Right forelimb (tissue), 1 donor: ENCODE data around the gene ILF3.
"Not testable (repeated sequence)": the region's sequence is repeated elsewhere in the genome, so short reads cannot be mapped to it uniquely, and the experiment has no call there.

ENCODE experiments used
- DNase-seq: peaks from one replicate; pipeline ENCODE4 v3.0.0-alpha.2; 2018

The ILF3 gene

GRCh38 chr19:10643172-10643967 lies 10.8 kb upstream of the ILF3 start:
- peak; percentile 68 for DNase-seq

- peak; percentile 87 for DNase-seq
Measured at GRCh38 chr19:10643968-10644259, 10.2 kb upstream of the ILF3 start.

- DNase-seq: peak; percentile 93
Measured at GRCh38 chr19:10644260-10645007, 9.7 kb upstream of the ILF3 start.

GRCh38 chr19:10646456-10647159 lies 7.5 kb upstream of the ILF3 start:
- no peak for DNase-seq

GRCh38 chr19:10648360-10648759 lies 5.8 kb upstream of the ILF3 start:
- no peak for DNase-seq

GRCh38 chr19:10651851-10652250 lies 2.3 kb upstream of the ILF3 start:
- DNase-seq: no peak

GRCh38 chr19:10653482-10653731 lies 739 bp upstream of the ILF3 start:
- no peak for DNase-seq

GRCh38 chr19:10654610-10655456 lies 687 bp downstream of the ILF3 start:
- no peak for DNase-seq

GRCh38 chr19:10655457-10656312 lies 1.5 kb downstream of the ILF3 start:
- no peak for DNase-seq

GRCh38 chr19:10660346-10660745 lies 6.2 kb downstream of the ILF3 start:
- DNase-seq: no peak

GRCh38 chr19:10661946-10662345 lies 7.8 kb downstream of the ILF3 start:
- DNase-seq: no peak

- DNase-seq: no peak
Measured at GRCh38 chr19:10662384-10663251, 8.5 kb downstream of the ILF3 start.

GRCh38 chr19:10663252-10663563 lies 9.1 kb downstream of the ILF3 start:
- DNase-seq: not testable (repeated sequence)

- no peak for DNase-seq
Measured at GRCh38 chr19:10667867-10668266, 13.7 kb downstream of the ILF3 start.

GRCh38 chr19:10669246-10669645 lies 15.1 kb downstream of the ILF3 start:
- no peak for DNase-seq

- no peak for DNase-seq
Measured at GRCh38 chr19:10670182-10670581, 16.0 kb downstream of the ILF3 start.

- no peak for DNase-seq
Measured at GRCh38 chr19:10670876-10671804, 17.0 kb downstream of the ILF3 start.

GRCh38 chr19:10671922-10672321 lies 17.8 kb downstream of the ILF3 start:
- not testable (repeated sequence) for DNase-seq

GRCh38 chr19:10675214-10675613 lies 21.1 kb downstream of the ILF3 start:
- DNase-seq: not testable (repeated sequence)

GRCh38 chr19:10677751-10678150 lies 23.6 kb downstream of the ILF3 start:
- DNase-seq: no peak
